Activated CD4-positive, alpha-beta T cell treated with anti-CD3 and anti-CD28 coated beads, Interleukin-2, amount 10 ng/mL, durations not matched to agents 7 days and 5 days (primary cell): Measurements from ENCODE around the gene EIF6. TPM values are rescaled to one million over a fixed set of nuclear protein-coding genes. Genes with fewer than 3 reads are reported as not detected.

Experiments used
- CTCF ChIA-PET: fragments of 350-600 bp; sonication (Branson Sonifier 250); formaldehyde crosslinking; loops from one replicate; lab custom pipeline; 2021; ENCODE audit warnings: antibody characterized with exemption; lab: Charles Lee
- POLR2A ChIA-PET: fragments of 350-600 bp; sonication (Branson Sonifier 250); formaldehyde crosslinking; loops from one replicate; lab custom pipeline; 2021; ENCODE audit warnings: antibody characterized with exemption; lab: Charles Lee
- DNase-seq: peaks from one replicate; pipeline ENCODE4 v3.0.0-alpha.2; 2020
- H3K27ac Mint-ChIP-seq: one replicate; pipeline ENCODE4 v1.8.0; 2021; ENCODE audit warnings: mild to moderate bottlenecking, moderate library complexity, mixed read lengths
- H3K27me3 Mint-ChIP-seq: one replicate; pipeline ENCODE4 v1.8.0; 2021; ENCODE audit warnings: mixed read lengths
- H3K36me3 Mint-ChIP-seq: one replicate; pipeline ENCODE4 v1.8.0; 2021; ENCODE audit warnings: low read depth, mixed read lengths
- H3K4me1 Mint-ChIP-seq: one replicate; pipeline ENCODE4 v1.8.0; 2021; ENCODE audit warnings: mixed read lengths
- H3K4me3 Mint-ChIP-seq: one replicate; pipeline ENCODE4 v1.8.0; 2021; ENCODE audit warnings: mild to moderate bottlenecking, moderate library complexity, mixed read lengths
- H3K9me3 Mint-ChIP-seq: one replicate; pipeline ENCODE4 v1.8.0; 2021; ENCODE audit warnings: mixed read lengths
- total RNA-seq, 2 experiments: library from RNA; stranded (reverse); gene quantifications; one replicate each; pipeline ENCODE4 v1.2.3, GENCODE V29; 2021

EIF6 gene
- total RNA-seq, 2 experiments from 2014 or later: 87.4 to 93.3 TPM

DNA sequence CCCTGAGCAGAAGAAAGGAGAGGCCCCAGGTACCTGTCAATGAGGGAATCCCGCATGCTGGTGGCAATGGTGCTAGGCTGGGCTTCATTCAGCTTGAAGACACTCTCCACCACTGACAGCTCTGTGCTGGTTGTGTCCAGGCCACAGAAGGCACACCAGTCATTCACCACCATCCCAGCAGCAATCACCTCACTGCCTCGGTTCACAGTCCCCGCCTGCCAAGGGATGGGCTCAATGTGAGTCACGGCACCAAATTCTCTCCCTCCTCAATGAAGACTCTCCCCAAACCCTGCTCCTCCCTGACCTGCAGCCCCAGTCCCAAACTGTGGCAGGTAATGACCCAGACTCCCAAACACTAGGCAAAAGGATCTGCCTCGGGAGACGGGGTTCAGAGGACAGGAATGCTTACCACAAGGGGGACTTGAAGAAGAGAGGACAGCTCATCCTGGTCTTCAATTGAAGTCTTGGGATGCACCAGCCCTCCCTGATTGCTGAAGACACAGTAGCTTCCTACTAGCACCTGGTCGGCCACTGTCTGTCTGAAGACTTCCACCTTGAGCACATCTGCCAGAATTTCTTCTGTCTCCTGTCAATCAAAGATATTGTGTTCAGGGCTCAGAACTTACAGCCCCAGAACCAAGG, 4.9 kb downstream of the EIF6 start:
- ChIA-PET POLR2A (no interaction called here), CTCF (interaction anchor here (1.0 to 1.8 kb wide), 5 partner anchors 10 to 50 kb away, joined by 3 to 5 read pairs (median 4); no protein-coding TSS in a partner anchor)
- H3K36me3 Mint-ChIP-seq: peaks cover 44% of the 10 kb centered on the region
- H3K27me3 Mint-ChIP-seq: no peaks in the 10 kb centered on the region
- H3K4me3 Mint-ChIP-seq: no peak overlapping the region
- no peaks in the 10 kb centered on the region for H3K9me3 Mint-ChIP-seq
- peak overlapping the region; percentile 46 for H3K27ac Mint-ChIP-seq
- H3K4me1 Mint-ChIP-seq: peaks cover 39% of the 10 kb centered on the region
- no peak for DNase-seq

DNA sequence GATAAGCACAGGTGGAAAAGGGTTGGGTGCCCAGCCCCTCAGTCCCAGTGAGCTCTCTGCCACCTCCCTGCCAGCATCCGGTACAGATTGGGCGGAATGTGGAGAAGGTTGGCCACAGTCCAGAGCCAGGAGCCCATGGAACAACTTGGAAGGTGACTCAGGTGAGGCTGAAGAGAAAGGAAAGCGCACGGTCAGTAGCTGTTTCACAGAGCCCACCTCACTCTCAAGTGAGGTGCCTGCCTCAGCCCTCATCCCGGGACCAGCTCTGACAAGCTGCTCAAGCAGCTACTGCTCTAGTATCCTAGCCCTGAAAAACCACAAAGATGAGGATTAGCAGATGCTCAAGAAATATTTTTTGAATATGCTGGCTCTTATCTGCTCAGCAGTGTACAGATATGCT, 5.5 kb downstream of the EIF6 start:
- H3K27me3 Mint-ChIP-seq: no peaks in the 10 kb centered on the region
- DNase-seq: no peak
- no peaks in the 10 kb centered on the region for H3K9me3 Mint-ChIP-seq
- CTCF ChIA-PET: interaction anchor here (0.6 to 1.8 kb wide), 6 partner anchors 9 to 471 kb away, joined by 3 to 5 read pairs (median 4); no protein-coding TSS in a partner anchor
- no peak overlapping the region for H3K4me3 Mint-ChIP-seq
- POLR2A ChIA-PET: no interaction called here
- H3K36me3 Mint-ChIP-seq: peaks cover 44% of the 10 kb centered on the region
- peaks cover 39% of the 10 kb centered on the region for H3K4me1 Mint-ChIP-seq
- peak overlapping the region; percentile 27 for H3K27ac Mint-ChIP-seq

DNA sequence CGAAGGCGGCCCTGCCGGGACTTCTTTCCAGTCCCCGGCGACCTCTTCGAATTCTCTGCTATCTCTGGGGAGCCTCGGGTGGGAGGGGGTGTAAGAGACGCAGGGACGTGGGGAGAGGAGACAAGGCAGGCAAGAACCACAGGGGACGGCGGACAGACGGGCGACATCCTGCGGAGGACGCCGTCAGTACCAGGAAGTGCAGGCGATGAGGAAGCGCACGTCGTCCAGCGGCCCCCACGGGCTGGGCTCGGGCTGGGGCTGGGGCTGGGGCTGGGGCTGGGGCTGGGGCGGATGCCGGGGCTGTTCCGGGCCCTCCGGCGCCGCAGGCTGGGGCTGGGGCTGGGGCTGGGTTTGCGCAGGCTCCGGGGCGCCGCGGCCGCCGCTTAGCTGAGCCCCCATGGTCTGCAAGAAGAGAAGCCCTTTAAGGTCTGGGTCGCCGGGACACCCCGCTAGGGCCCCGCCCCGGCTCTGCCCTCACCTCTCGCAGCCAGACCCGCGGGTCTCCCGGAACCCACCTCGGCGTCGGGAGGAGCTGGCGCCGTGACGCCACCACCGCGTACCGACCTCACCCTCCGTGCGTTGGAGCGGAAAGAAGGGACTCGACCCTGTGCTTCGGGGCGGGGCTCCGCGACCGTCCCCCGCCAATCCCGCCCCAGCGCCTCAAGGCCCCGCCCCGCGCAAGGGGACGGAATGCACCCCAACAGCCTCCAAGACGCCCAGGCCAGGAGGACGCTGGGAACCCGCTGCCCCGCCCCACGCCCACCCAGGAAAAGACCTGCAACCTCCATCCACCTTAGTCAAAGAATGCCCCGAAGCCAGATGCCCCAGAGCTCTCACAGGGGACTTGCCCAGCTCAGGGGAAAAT, 6.8 kb downstream of the EIF6 start, which contains the start of gene MMP24OS:
TSS of gene MMP24OS (minus strand) at position 592 of the 865 bp plus-strand sequence. CDS start at position 399, 193 bp downstream.
- Mint-ChIP-seq H3K9me3 (no peaks in the 10 kb centered on the region), H3K4me3 (peak within 1 kb of the TSS; percentile 98), H3K27ac (peak within 1 kb of the TSS; percentile 99), H3K4me1 (peaks cover 31% of the 10 kb centered on the region), H3K27me3 (no peaks in the 10 kb centered on the region), H3K36me3 (peaks cover 42% of the 10 kb centered on the region)
- ChIA-PET POLR2A (interaction anchor here (0.6 to 0.8 kb wide), 6 partner anchors 25 to 879 kb away, joined by 3 to 5 read pairs (median 3); partner anchors contain the start of genes CEP250, EDEM2 and NCOA6), CTCF (interaction anchor here (0.7 to 1.3 kb wide), 6 partner anchors 9 to 677 kb away, joined by 3 to 4 read pairs (median 3); partner anchors contain the start of gene SCAND1)
- peak; percentile 94 for DNase-seq

DNA sequence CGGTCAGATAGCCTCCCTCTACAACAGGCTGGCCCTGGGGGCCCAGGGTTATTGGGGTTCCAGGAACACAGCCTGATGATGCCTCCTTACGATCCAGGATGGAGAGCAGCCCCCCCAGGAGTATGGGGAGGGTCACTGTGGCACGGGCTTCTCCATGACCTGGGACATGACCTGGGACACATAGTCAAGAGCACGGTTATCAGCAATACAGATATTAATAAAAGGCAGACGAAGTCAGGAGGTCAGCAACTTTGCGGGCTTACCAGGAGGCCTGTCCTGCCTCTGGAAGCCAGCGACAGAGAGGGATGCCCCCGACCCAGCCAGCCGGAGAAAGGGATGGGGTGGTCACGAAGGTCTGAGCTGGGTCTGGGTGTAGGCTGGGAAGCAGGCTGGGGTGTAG, 7.4 kb downstream of the EIF6 start:
- DNase-seq: no peak
- peaks cover 28% of the 10 kb centered on the region for H3K4me1 Mint-ChIP-seq
- H3K36me3 Mint-ChIP-seq: peaks cover 39% of the 10 kb centered on the region
- H3K9me3 Mint-ChIP-seq: no peaks in the 10 kb centered on the region
- no peaks in the 10 kb centered on the region for H3K27me3 Mint-ChIP-seq
- CTCF ChIA-PET: interaction anchor here (1.2 to 1.3 kb wide), 2 partner anchors 8 to 27 kb away, joined by 3 to 4 read pairs; no protein-coding TSS in a partner anchor
- peak overlapping the region; percentile 99 for H3K27ac Mint-ChIP-seq
- POLR2A ChIA-PET: no interaction called here
- H3K4me3 Mint-ChIP-seq: peak overlapping the region; percentile 98

DNA sequence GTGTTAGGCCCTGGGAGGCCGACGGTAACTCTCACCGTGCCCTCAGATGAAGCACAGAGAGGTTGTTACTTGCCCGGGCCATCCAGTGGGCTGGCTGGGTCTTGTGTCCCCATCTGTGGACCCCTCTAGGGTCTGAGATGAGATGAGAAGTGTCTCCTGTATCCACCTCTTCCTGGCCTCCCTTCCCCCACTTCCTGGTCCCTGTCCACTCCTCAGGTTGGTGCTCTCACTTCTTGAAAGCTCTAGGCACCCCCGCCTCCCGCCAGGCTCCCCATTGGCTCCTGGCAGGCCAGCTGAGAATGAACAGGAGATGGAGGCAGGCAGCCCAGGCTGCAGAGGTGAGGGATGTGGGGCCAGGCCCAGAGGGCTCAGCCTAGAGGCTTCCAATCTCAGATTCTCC, 8.2 kb downstream of the EIF6 start:
- Mint-ChIP-seq H3K36me3 (peaks cover 34% of the 10 kb centered on the region), H3K4me3 (peak overlapping the region; percentile 98), H3K9me3 (no peaks in the 10 kb centered on the region), H3K27ac (peak overlapping the region; percentile 99), H3K4me1 (peaks cover 24% of the 10 kb centered on the region), H3K27me3 (no peaks in the 10 kb centered on the region)
- DNase-seq: no peak
- ChIA-PET POLR2A (interaction anchor here (0.6 kb wide), 1 partner anchor 1319 kb away, joined by 3 read pairs; no protein-coding TSS in a partner anchor), CTCF (interaction anchor here (1.3 kb wide), 1 partner anchor 28 kb away, joined by 4 read pairs; no protein-coding TSS in a partner anchor)

DNA sequence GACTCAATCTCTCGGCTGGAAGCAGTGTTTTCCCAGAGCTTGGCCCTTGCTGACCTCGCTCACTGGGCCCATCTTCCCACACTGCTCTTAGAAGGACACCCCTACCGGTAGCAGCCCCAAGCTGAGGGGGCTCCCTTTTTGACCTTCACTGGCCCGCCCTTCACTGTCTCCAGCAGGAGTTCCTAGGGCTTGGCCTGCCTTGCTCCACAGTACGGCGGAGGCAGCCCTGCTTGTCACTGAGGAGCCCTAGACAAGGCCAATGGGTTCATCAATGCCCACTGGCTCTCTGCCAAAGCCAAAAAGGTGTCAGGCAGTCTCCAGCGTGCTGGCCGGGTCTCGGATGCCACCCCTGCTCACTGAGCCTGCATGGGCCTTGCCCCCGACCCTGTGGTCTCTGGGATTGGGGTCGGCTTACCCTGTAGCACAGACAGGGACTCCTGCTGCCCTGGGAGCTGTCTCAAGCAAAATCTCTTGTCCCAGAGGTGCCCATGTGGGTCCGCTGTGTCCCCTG, 8.8 kb downstream of the EIF6 start:
- no peaks in the 10 kb centered on the region for H3K9me3 Mint-ChIP-seq
- DNase-seq: no peak
- H3K4me1 Mint-ChIP-seq: peaks cover 28% of the 10 kb centered on the region
- H3K27ac Mint-ChIP-seq: no peak overlapping the region
- CTCF ChIA-PET: interaction anchor here (1.0 to 1.6 kb wide), 2 partner anchors 28 to 131 kb away, joined by 3 to 6 read pairs; no protein-coding TSS in a partner anchor
- peak overlapping the region; percentile 98 for H3K4me3 Mint-ChIP-seq
- POLR2A ChIA-PET: interaction anchor here (0.6 kb wide), 1 partner anchor 1320 kb away, joined by 3 read pairs; no protein-coding TSS in a partner anchor
- peaks cover 38% of the 10 kb centered on the region for H3K36me3 Mint-ChIP-seq
- no peaks in the 10 kb centered on the region for H3K27me3 Mint-ChIP-seq

DNA sequence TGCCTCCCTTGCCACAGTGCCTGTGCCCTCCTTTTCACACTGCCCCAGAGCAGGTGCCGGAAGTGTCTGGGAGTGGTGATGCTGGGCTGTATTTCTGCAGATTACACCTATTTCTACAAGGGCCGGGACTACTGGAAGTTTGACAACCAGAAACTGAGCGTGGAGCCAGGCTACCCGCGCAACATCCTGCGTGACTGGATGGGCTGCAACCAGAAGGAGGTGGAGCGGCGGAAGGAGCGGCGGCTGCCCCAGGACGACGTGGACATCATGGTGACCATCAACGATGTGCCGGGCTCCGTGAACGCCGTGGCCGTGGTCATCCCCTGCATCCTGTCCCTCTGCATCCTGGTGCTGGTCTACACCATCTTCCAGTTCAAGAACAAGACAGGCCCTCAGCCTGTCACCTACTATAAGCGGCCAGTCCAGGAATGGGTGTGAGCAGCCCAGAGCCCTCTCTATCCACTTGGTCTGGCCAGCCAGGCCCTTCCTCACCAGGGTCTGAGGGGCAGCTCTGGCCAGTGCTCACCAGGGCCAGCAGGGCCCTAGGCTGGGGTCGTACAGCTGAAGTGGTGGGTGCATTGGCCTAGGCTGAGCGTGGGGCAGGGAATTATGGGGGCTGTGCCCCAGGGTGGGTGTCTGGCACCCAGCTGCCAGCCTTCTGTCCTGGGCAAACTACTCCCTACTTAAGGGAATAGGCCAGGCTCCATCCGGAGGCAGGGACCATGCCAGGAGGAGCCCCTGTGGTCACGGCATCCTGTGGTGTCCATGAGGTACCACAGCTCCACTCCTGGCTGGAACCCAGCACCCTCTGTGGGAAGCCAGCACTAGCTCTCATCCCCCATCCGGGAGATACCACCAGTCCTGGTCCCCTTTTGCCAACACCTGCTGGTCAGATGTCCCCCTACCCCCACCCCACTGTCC, 10.1 kb downstream of the EIF6 start:
- ChIA-PET CTCF (interaction anchor here (0.6 to 1.6 kb wide), 3 partner anchors 29 to 1457 kb away, joined by 3 to 6 read pairs (median 3); no protein-coding TSS in a partner anchor), POLR2A (interaction anchor here (0.6 kb wide), 1 partner anchor 922 kb away, joined by 8 read pairs; no protein-coding TSS in a partner anchor)
- Mint-ChIP-seq H3K4me3 (no peak overlapping the region), H3K36me3 (peaks cover 28% of the 10 kb centered on the region), H3K9me3 (no peaks in the 10 kb centered on the region), H3K27ac (no peak overlapping the region), H3K4me1 (peaks cover 30% of the 10 kb centered on the region), H3K27me3 (no peaks in the 10 kb centered on the region)
- no peak for DNase-seq

DNA sequence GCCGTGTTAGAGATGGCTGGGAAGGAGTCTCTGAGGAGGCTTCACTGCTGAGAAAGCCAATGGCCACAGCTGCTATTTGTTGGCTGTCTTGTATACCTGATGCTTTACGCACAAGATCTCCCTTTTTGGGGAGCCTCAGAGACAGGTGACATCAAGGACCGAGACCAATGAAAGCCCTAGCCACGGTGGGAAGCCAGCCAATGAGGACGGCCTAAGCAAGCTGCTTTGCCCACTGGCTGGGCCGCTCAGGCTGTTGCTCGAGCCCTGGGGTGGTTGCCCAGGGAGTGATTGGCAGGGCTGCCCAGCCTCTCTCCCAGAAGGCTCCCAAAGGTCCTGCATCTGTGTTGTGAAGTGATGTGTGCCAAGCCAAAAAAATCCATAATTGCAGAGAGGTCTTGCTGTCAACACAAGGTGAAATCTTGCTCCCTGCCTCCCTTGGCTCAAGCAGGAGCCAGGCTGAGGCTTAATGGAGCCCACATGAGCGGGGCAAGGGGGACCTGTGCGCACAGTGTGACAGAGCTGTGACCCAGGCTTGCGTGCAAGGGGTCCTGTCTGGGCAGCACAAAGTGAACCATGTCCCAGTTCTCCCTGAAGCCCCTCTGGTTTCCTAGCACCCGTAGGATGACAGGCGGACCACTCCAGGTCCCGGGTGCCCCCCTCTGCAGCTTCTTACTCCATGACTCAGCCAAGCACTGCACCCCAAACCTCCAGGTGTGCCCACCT, 11.0 kb downstream of the EIF6 start:
- peaks cover 30% of the 10 kb centered on the region for H3K4me1 Mint-ChIP-seq
- no peak overlapping the region for H3K4me3 Mint-ChIP-seq
- no peaks in the 10 kb centered on the region for H3K27me3 Mint-ChIP-seq
- CTCF ChIA-PET: interaction anchor here (0.6 kb wide), 1 partner anchor 1457 kb away, joined by 3 read pairs; no protein-coding TSS in a partner anchor
- no peak overlapping the region for H3K27ac Mint-ChIP-seq
- DNase-seq: no peak
- peaks cover 21% of the 10 kb centered on the region for H3K36me3 Mint-ChIP-seq
- POLR2A ChIA-PET: no interaction called here
- H3K9me3 Mint-ChIP-seq: no peaks in the 10 kb centered on the region

DNA sequence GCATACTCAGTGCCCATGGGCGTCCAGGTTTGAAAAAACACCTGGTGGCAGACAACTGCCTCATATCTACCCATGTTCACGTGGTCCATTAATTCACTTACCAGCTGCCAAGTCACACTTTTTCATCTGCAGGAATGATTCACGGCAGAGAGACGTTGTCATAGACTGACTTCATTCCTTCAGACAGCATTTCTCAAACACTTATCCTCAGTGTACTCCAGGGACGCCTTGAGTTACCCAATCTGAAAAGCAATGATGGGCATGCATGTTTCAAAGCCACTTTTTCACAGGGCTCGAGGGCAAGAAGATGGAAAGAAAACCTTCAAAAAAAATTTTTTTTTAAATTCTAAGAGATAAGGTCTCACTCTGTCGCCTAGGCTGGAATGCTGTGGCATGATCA, 12.7 kb downstream of the EIF6 start:
- Mint-ChIP-seq H3K4me1 (peaks cover 18% of the 10 kb centered on the region), H3K27me3 (no peaks in the 10 kb centered on the region), H3K4me3 (no peak overlapping the region), H3K9me3 (no peaks in the 10 kb centered on the region), H3K36me3 (peaks cover 10% of the 10 kb centered on the region), H3K27ac (no peak overlapping the region)
- no peak for DNase-seq
- CTCF ChIA-PET: interaction anchor here (0.9 kb wide), 1 partner anchor 17 kb away, joined by 3 read pairs; no protein-coding TSS in a partner anchor
- POLR2A ChIA-PET: interaction anchor here (1.1 kb wide), 1 partner anchor 125 kb away, joined by 4 read pairs; the partner anchor contains the start of gene EDEM2

DNA sequence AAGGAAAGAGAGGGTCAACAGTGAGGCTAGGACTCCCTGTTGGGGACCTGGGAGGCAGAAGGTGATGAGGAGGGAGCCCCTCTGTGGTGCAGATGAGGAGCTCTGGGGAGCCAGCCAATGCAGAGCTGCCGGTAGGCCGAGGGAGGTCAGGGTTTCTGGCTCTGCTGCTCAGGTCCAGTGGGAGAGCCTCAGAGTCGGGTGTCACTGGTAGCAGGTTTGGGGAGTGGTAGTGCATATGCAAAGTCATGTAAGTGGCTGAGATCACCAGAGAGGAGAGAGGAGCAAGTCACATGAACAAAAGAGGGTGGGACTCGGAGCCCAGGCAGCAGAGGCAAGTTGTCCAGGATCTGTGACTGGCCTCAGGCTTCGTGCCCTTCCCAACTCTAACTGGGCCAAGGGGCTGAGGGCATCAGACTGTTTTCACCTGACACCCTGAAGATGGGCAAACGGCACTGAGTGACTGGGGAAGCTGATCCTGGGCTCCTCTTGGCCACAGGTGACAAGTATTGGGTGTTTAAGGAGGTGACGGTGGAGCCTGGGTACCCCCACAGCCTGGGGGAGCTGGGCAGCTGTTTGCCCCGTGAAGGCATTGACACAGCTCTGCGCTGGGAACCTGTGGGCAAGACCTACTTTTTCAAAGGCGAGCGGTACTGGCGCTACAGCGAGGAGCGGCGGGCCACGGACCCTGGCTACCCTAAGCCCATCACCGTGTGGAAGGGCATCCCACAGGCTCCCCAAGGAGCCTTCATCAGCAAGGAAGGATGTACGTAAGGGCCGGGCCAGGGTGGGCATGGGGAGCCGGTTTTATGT, 13.3 kb downstream of the EIF6 start:
- Mint-ChIP-seq H3K9me3 (no peaks in the 10 kb centered on the region), H3K4me1 (peaks cover 13% of the 10 kb centered on the region), H3K27ac (peak overlapping the region; percentile 76), H3K27me3 (no peaks in the 10 kb centered on the region), H3K4me3 (no peak overlapping the region), H3K36me3 (peaks cover 15% of the 10 kb centered on the region)
- ChIA-PET CTCF (interaction anchor here (0.9 kb wide), 1 partner anchor 18 kb away, joined by 3 read pairs; no protein-coding TSS in a partner anchor), POLR2A (no interaction called here)
- no peak for DNase-seq
